ENCODE results near the gene SLC17A4. TPM values are rescaled to one million over a fixed set of nuclear protein-coding genes. Genes with fewer than 3 reads are reported as not detected.

The SLC17A4 gene
- total and polyA plus RNA-seq, 2 experiments from 2014 or later, result not detected

DNA sequence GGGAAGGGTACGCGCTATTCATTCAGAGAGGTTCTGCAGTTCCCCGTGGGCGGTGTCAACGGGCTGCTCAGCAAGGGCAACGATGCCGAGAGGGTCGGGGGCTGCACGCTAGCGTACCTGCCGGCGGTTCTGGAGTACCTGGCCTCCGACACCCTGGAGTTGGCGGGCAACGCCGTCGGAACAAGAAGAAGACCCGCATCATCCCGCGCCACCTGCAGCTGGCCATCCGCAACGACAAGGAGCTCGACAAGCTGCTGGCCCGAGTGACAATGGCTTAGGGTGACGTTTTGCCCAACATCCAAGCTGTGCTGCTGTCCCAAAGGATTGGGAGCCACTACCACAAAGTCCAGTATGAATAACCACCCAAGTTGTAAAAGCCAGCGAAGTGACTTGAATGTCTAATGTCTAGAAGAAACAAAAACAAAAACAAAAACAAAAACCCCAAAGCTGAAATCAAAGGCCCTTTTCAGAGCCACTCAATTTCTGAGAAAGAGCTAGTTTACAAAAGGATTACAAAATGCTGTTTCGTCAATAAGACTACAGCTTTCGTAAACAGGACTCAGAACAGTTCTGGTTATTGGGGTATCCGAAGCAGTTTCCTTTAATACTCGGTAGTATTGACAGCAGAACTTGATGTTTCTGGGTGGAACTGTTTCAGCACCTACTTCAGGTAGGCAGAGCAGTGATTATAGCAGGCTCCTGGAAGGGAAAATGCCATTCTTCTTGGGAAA is 21.9 kb upstream of the SLC17A4 start:
- Mint-ChIP-seq H3K27ac (no peak overlapping the region), H3K4me3 (no peak overlapping the region), H3K9me3 (peaks cover 16% of the 10 kb centered on the region; the same call in 2 of the 3 replicates), H3K4me1 (no peaks in the 10 kb centered on the region), H3K27me3 (ENCODE audit: insufficient read depth, low read depth, poor library complexity) (peaks cover 2% of the 10 kb centered on the region), H3K36me3 (ENCODE audit: low read depth) (peaks cover 7% of the 10 kb centered on the region; the same call in 1 of the 3 replicates)
- Histone ChIP-seq H3K27ac (ENCODE audit: low read depth) (no peak overlapping the region), H4K20me1 (replicated peaks; ENCODE audit: insufficient read depth) (no peaks in the 10 kb centered on the region), H3K79me2 (replicated peaks; ENCODE audit: insufficient read depth) (no peaks in the 10 kb centered on the region), H3K27me3 (ENCODE audit: insufficient read depth) (no peaks in the 10 kb centered on the region), H3K4me1 (ENCODE audit: insufficient read depth) (no peaks in the 10 kb centered on the region), H3K9me2 (ENCODE audit: insufficient read depth) (no peaks in the 10 kb centered on the region), H3F3A (replicated peaks; ENCODE audit: low read depth) (no peaks in the 10 kb centered on the region), H3K4me3 (no peak overlapping the region), H3K36me3 (ENCODE audit: insufficient read depth) (peaks cover 4% of the 10 kb centered on the region; the same call in 1 of the 2 replicates), H2AFZ (peak overlapping the region; percentile 25; the same call in 1 of the 2 replicates), H3K4me2 (no peak overlapping the region)
- DNase-seq (ENCODE audit: low spot score) (peak; percentile 59), ATAC-seq (peak; percentile 92)
- TF ChIP-seq, protein P1, sequence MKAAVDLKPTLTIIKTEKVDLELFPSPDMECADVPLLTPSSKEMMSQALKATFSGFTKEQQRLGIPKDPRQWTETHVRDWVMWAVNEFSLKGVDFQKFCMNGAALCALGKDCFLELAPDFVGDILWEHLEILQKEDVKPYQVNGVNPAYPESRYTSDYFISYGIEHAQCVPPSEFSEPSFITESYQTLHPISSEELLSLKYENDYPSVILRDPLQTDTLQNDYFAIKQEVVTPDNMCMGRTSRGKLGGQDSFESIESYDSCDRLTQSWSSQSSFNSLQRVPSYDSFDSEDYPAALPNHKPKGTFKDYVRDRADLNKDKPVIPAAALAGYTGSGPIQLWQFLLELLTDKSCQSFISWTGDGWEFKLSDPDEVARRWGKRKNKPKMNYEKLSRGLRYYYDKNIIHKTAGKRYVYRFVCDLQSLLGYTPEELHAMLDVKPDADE (IDR thresholded peaks at IDR 0.05), result no peak
- no peak for TF ChIP-seq NANOG (IDR thresholded peaks at IDR 0.05; ENCODE audit: borderline replicate concordance)
- TF ChIP-seq STAT1 (IDR thresholded peaks at IDR 0.05; ENCODE audit: unreplicated experiment), result no peak
- no peak for TF ChIP-seq EZH2 (IDR thresholded peaks at IDR 0.05; ENCODE audit: low read depth, unreplicated experiment)
- no peak for TF ChIP-seq JUNB (IDR thresholded peaks at IDR 0.05; ENCODE audit: unreplicated experiment)
- TF ChIP-seq, protein P2, sequence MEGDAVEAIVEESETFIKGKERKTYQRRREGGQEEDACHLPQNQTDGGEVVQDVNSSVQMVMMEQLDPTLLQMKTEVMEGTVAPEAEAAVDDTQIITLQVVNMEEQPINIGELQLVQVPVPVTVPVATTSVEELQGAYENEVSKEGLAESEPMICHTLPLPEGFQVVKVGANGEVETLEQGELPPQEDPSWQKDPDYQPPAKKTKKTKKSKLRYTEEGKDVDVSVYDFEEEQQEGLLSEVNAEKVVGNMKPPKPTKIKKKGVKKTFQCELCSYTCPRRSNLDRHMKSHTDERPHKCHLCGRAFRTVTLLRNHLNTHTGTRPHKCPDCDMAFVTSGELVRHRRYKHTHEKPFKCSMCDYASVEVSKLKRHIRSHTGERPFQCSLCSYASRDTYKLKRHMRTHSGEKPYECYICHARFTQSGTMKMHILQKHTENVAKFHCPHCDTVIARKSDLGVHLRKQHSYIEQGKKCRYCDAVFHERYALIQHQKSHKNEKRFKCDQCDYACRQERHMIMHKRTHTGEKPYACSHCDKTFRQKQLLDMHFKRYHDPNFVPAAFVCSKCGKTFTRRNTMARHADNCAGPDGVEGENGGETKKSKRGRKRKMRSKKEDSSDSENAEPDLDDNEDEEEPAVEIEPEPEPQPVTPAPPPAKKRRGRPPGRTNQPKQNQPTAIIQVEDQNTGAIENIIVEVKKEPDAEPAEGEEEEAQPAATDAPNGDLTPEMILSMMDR (conservative IDR thresholded peaks at IDR 0.05; ENCODE audit: low read depth in 2 of 2), result peak; percentile 19 to 48; a peak in 3 of 4 replicates

GRCh38 chr6:25735261-25735660 is 19.3 kb upstream of the SLC17A4 start:
- Histone ChIP-seq H3K4me1 (ENCODE audit: insufficient read depth) (no peaks in the 10 kb centered on the region), H3K4me2 (no peak overlapping the region), H3K79me2 (replicated peaks; ENCODE audit: insufficient read depth) (no peaks in the 10 kb centered on the region), H3K27ac (ENCODE audit: low read depth) (no peak overlapping the region), H3K27me3 (ENCODE audit: insufficient read depth) (no peaks in the 10 kb centered on the region), H3F3A (replicated peaks; ENCODE audit: low read depth) (no peaks in the 10 kb centered on the region), H2AFZ (no peak overlapping the region), H3K4me3 (no peak overlapping the region), H3K9me2 (ENCODE audit: insufficient read depth) (no peaks in the 10 kb centered on the region), H3K36me3 (ENCODE audit: insufficient read depth) (peaks cover 4% of the 10 kb centered on the region; the same call in 1 of the 2 replicates), H4K20me1 (replicated peaks; ENCODE audit: insufficient read depth) (no peaks in the 10 kb centered on the region)
- Mint-ChIP-seq H3K4me3 (no peak overlapping the region), H3K27ac (no peak overlapping the region), H3K27me3 (ENCODE audit: insufficient read depth, low read depth, poor library complexity) (peaks cover 3% of the 10 kb centered on the region), H3K4me1 (no peaks in the 10 kb centered on the region), H3K36me3 (ENCODE audit: low read depth) (peaks cover 7% of the 10 kb centered on the region; the same call in 1 of the 3 replicates), H3K9me3 (peaks cover 18% of the 10 kb centered on the region; the same call in 2 of the 3 replicates)
- TF ChIP-seq JUNB (IDR thresholded peaks at IDR 0.05; ENCODE audit: unreplicated experiment) (no peak), NANOG (IDR thresholded peaks at IDR 0.05; ENCODE audit: borderline replicate concordance) (no peak), STAT1 (IDR thresholded peaks at IDR 0.05; ENCODE audit: unreplicated experiment) (no peak), CREB1 (CRISPR knock-in tag; IDR thresholded peaks at IDR 0.05; ENCODE audit: low read depth) (no peak), EZH2 (IDR thresholded peaks at IDR 0.05; ENCODE audit: low read depth, unreplicated experiment) (no peak), ZNF331 (CRISPR knock-in tag; IDR thresholded peaks at IDR 0.05; ENCODE audit: low read depth) (no peak), EZH2phosphoT487 (IDR thresholded peaks at IDR 0.05; ENCODE audit: unreplicated experiment) (no peak), POLR2AphosphoS5 (IDR thresholded peaks at IDR 0.05; ENCODE audit: low read depth) (no peak), ZNF114 (CRISPR knock-in tag; IDR thresholded peaks at IDR 0.05) (no peak)
- TF ChIP-seq, protein P2 (conservative IDR thresholded peaks at IDR 0.05; ENCODE audit: low read depth in 2 of 2), result no peak
- TF ChIP-seq, protein P3, sequence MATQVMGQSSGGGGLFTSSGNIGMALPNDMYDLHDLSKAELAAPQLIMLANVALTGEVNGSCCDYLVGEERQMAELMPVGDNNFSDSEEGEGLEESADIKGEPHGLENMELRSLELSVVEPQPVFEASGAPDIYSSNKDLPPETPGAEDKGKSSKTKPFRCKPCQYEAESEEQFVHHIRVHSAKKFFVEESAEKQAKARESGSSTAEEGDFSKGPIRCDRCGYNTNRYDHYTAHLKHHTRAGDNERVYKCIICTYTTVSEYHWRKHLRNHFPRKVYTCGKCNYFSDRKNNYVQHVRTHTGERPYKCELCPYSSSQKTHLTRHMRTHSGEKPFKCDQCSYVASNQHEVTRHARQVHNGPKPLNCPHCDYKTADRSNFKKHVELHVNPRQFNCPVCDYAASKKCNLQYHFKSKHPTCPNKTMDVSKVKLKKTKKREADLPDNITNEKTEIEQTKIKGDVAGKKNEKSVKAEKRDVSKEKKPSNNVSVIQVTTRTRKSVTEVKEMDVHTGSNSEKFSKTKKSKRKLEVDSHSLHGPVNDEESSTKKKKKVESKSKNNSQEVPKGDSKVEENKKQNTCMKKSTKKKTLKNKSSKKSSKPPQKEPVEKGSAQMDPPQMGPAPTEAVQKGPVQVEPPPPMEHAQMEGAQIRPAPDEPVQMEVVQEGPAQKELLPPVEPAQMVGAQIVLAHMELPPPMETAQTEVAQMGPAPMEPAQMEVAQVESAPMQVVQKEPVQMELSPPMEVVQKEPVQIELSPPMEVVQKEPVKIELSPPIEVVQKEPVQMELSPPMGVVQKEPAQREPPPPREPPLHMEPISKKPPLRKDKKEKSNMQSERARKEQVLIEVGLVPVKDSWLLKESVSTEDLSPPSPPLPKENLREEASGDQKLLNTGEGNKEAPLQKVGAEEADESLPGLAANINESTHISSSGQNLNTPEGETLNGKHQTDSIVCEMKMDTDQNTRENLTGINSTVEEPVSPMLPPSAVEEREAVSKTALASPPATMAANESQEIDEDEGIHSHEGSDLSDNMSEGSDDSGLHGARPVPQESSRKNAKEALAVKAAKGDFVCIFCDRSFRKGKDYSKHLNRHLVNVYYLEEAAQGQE (IDR thresholded peaks at IDR 0.05; ENCODE audit: unreplicated experiment), result no peak
- TF ChIP-seq, protein P1 (IDR thresholded peaks at IDR 0.05), result no peak
- ATAC-seq (no peak), DNase-seq (ENCODE audit: low spot score) (no peak)

Measured in GM23338 (cell line).